NCI-H2171 (cell line): ENCODE results near the gene BBS9.
A peak's percentile ranks its signal among the peaks of the same experiment; 100 is the strongest.
"Not testable (repeated sequence)": the region's sequence is repeated elsewhere in the genome, so short reads cannot be mapped to it uniquely, and the experiment has no call there.

Experiments used
- DNase-seq: peaks from one replicate; lab custom pipeline; 2025; lab: John Stamatoyannopoulos, UW

BBS9 gene

GRCh38 chr7:33128990-33129805 is at the start of gene BBS9:
Gene BBS9 (plus strand): TSS chr7:33129564. CDS start chr7:33146253, 16,689 bp downstream.
- DNase-seq: peak; percentile 97

DNA sequence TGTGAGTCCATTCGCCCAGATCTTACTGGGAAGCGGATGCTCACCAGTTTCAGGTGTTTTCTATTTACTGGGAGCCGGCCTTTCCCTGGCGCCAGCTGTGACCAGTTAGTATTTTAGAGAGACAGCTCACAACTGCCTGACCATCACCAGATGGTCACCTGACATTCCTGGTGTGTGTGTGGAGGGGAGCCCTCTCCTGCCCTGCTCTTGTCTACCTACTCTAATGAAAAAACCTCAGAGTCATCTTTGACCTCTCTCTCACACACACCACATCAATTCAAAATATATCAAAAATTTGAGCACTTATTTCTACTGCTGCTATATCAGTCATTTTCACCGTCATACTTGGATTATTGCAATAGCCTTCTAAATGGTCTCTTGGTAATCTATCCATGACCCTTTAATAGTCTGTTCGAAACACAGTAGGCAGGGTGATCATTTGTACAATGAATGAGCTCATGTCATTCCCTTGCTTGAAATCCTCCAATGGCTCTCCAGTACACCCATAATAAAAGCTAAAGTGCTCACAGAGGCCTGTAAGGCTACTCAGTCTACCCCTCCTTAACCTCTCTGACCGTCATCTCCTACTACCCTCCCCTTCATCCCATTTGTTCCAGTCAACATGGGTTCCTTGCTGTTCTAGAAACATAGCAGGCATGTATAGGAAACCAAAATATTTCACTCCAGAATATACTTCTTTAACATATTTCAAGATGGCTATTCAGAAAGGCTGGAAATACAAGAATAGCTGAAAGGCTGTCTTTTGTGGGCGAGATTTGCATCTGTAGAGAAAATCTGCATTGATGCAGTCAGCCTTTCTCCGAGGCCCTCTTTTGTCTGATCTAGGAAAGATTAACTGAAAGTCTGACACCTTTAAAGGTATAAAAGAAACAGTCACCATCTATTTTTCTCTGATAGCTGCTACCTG is 49.3 kb upstream of the BBS9 start:
- no peak for DNase-seq

- DNase-seq: no peak
These were observed 42.0 kb upstream of the BBS9 start for GRCh38 chr7:33087356-33087755.

GRCh38 chr7:33087858-33088257 is 41.5 kb upstream of the BBS9 start:
- DNase-seq: no peak

DNA sequence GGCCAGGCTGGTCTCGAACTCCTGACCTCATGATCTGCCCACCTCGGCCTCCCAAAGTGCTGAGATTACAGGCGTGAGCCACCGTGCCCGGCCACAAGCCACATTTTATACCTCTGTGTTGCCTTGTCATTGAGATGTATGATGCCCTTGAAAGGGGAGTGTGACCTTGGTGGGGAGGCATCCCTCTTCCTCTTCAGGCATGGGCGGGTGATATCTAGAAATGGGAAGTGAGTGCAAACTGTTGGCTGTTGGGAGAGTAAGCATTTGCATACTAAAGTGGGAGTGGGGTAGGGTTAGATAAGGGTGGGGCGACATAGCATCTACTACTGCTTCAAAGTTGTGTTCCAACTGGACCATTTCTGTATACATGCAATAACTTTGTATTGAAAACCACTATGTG is 40.2 kb upstream of the BBS9 start:
- no peak for DNase-seq

GRCh38 chr7:33091111-33091531 is 38.2 kb upstream of the BBS9 start:
- DNase-seq: no peak

DNA sequence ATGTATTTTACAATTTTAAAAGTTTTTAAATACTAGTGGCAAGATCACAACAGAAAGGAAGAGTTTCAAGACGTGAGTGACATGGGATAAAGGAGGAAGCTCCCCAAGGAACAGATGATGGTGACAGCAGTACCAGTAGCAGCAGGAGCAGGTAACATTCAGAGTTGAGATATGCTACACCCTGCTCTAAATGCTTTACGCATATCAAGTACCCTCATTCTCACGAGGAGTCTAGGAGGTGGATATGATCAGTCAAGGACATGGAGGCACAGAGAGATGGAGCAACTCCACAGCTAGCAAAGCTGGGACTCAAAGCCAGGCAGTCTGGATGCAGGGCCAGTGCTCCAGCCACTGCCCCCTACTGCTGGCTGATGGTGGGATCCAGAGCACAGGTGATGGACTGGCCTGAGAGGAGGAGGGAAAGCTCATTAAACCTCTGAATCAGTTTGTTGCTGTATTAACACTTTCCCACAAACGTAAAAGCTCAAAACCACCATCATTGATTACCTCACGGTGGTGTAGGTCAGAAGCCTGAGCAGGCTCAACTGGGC is 37.6 kb upstream of the BBS9 start:
- no peak for DNase-seq

DNA sequence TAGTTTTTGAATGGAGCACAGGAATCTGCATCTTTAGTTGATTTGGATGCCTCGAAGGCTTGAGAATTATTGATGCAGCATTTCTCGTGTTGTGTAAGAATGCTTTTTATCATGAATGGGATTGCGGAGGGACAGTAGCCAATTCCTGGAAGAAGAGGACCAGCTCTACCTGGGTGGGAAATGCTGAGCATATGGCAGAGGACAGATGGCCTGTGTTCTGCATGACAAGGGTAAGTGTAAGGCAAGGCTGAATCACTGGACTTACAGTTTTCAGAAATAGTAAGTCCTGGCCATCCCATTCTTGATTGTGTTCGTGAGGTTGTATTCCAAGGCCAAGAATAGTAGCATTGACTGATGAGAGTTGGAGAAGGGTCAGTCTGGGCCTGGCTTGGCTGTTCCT is 36.1 kb upstream of the BBS9 start:
- DNase-seq: no peak

DNA sequence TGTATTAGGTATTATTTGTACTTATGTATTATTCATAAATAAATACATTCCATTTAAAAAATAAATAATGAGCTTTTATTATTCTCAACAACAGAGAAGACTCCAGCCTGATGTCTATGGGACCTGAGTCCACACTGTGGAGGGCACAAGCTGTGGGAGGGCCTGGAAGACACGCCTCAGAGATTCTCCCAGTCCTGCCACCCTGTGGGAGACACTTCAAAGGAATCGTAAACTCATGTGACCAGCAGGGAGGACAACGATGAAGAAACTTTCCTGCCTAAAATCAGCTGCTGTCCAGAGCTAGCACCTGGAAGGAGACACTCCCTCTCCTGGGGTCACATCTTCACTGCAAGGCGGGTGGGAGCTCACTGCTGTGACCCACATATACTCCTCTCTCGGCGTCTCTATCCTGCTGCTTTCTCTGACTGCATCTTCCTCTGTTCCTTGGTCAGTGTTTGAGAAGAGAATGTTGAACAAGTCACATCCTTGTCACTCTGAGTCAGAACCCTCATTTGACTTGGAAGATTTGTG is 34.6 kb upstream of the BBS9 start:
- DNase-seq: not testable (repeated sequence)

GRCh38 chr7:33099154-33099940 is 30.0 kb upstream of the BBS9 start:
- DNase-seq: no peak

- DNase-seq: no peak
These were observed 28.6 kb upstream of the BBS9 start for GRCh38 chr7:33100770-33101169.

GRCh38 chr7:33101906-33102305 is 27.5 kb upstream of the BBS9 start:
- no peak for DNase-seq

DNA sequence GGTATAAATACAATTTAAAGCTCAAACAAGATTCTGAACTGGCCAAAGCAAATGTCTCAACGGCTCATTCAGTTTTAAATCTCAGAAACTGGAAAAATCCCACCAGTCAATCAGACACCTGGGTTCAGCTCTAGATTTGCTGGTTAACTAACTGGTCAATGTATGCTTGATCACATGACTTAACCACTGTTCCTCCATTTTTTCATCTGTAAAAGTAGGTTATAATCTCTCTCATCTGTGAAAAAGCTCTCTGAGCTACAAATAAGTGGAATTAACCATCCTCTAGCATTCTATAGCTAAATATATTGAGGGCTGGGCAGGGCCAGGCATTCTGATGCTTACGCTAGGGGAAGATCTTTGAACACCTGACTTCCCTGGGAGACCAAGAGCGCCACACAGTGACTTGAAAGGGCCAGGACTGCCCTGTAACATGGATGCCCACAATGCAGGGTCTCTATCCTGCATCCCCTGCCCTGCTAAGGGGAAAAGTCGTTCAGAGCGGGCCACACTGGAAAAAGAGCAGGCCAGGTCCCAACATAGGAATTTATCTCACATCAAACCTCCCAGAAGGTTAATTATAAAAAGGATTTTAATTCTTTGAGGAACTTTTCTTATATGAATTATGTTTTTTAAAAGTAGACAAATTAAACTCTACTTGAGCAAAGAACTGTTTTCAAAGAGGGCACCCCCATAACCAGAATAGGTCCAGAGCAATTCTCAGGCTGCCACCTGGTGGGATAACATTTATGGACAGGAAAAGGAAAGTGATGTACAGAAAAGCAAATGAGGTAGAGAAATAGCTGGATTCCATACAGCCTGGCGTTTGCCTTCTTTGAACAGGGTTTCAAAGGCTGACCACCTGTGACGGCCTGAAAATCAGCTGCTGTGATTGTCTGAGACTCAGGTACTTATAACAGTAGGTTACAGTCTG is 22.0 kb upstream of the BBS9 start:
- DNase-seq: no peak

GRCh38 chr7:33108554-33109004 is 20.8 kb upstream of the BBS9 start:
- no peak for DNase-seq

DNA sequence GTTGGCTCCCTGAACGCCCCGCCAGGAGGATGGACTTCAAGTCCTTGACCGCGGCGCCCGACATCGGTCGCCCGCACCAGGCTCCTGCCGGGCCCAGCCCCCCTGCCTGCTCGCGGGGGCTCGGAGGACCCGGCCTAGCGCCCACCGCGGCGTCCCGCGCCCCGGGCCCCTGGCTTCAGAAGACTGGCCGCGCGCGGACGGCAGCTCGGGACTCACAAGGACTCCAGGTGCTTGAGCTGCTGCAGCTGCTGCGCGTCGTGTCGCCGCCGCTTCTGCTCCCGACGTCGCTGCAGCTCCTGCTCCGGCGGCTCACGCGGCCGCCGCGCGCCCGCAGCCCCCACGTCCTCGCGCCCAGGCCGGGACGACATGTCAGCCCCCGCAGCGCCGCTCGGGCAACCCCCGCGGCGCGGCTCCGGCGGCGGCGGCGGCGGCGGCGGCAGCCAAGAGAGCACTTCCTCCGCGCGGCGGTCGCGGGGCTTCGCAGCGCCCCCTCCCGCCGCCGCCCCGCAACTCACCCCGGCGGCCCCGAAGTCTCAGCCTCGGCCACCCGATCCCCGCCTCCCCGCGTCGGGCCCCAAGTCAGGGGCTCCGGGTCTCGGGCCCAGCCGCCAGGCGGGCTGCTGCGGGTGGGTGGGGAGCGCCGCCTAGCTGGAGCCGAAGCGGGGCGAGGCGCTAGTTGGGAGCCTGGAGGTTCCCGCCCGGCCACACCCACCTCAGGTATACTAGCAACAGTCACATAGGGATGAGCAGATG is 20.2 kb upstream of the BBS9 start, which contains the start of gene RP9:
Gene RP9 (minus strand): TSS at position 400 of the 753 bp plus-strand sequence. CDS start 32 bp downstream, at position 368.
- peak; percentile 85 for DNase-seq

DNA sequence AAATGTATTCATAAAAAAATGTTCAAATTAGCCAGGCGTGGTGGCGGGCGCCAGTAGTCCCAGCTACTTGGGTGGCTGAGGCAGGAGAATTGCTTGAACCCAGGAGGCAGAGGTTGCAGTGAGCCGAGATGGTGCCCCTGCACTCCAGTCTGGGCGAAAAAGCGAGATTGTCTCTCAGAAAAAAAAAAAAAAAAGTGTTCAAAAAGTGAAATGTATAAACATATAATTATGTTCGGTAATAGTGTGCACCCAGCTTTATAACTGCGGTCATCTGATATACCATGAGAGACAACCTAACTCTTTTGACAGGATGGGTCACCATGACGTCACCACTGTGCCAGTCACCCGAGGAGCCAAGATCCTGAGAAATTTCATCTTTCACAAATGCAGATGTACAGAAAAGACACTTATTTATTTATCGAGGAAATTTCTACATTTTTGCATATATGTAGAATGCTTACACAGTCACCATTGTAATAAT is 19.6 kb upstream of the BBS9 start:
- DNase-seq: no peak

GRCh38 chr7:33111614-33112013 is 17.8 kb upstream of the BBS9 start:
- DNase-seq: no peak

DNA sequence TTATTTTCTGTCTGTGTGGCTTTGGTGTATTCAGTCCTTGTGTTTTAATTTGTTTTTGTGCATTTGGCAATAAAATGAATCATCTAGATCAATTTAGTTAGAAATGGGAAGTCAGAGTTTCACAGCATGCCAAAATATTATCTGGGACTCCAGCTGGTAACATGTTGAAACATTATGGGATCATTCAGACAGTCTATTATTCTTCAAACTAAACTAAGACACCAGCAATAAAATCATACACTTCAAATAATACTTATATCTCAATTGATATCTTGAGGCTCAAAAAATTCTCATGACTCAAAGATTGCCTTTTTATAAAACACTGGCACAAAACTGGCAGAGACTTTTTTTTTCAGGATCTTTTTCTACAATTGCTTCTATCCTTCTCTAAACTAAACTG is 14.4 kb upstream of the BBS9 start:
- DNase-seq: no peak

DNA sequence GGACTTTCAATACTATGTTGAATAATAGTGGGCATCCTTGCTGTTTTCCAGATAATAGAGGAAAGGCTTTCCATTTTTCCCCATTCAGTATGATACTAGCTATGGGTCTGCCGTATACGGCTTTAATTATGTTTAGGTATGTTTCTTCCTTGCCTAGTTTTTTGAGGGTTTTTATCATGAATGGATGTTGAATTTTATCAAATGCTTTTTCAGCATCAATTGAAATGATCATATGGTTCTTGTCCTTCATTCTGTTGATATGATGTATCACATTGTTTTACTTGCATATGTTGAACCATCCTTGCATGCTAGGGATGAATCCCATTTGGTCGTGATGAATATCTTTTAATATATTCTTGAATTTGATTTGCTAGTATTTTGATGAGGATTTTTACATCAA is 11.0 kb upstream of the BBS9 start:
- DNase-seq: no peak
